HCT116 (cell line): ENCODE results near the gene TALDO1. TPM values are rescaled to one million over a fixed set of nuclear protein-coding genes. Genes with fewer than 3 reads are reported as not detected.

ENCODE experiments used
- ATAC-seq: fragments of 200-7000 bp; cut with Tn5 transposase; 2 replicates; pipeline ENCODE4 v1.9.1; 2020; ENCODE audit warnings: mild to moderate bottlenecking, moderate library complexity
- Bru-seq: library from RNA; stranded (reverse); fragments of 400-500 nt; gene quantifications from one replicate; lab custom pipeline; 2021; lab: Mats Ljungman, UMichigan
- BruChase-seq, 2 experiments: library from RNA; stranded (reverse); fragments of 400-500 nt; gene quantifications; one replicate each; lab custom pipeline; 2021; lab: Mats Ljungman, UMichigan
- BruUV-seq: library from RNA; stranded (reverse); fragments of 400-500 nt; replicated peaks from 2 replicates; lab custom pipeline; 2021; lab: Mats Ljungman, UMichigan
- CTCF ChIA-PET: fragments of 300-600 bp; sonication (Branson Sonifier 250); formaldehyde crosslinking; loops from one replicate; lab custom pipeline; 2021; ENCODE audit warnings: antibody characterized with exemption; lab: Charles Lee
- POLR2A ChIA-PET: fragments of 300-600, 350-600 bp; sonication (Branson Sonifier 250); formaldehyde crosslinking; loops from one replicate; lab custom pipeline; 2021; ENCODE audit warnings: antibody characterized with exemption; lab: Charles Lee
- RAD21 ChIA-PET, 2 experiments: fragments of 300-600 bp; sonication (Branson Sonifier 250); formaldehyde crosslinking; loops; one replicate each; lab custom pipeline; 2023; ENCODE audit warnings: low total read pairs in 2 of 2; ENCODE audit not compliant: uncharacterized antibody in 2 of 2, unreplicated experiment in 2 of 2, low non-redundant PET in 1 of 2; lab: Charles Lee
- DNase-seq: peaks from one replicate; pipeline ENCODE4 v3.0.0-alpha.2; 2010; ENCODE audit warnings: low read depth, low spot score
- H2AFZ ChIP-seq: fragments of 200-600 bp; shearing (Covaris generic), sonication (generic); 2 replicates; pipeline ENCODE4 v1.6.1; 2017; ENCODE audit warnings: low read depth, mixed run types, mixed read lengths, antibody characterized with exemption, low read length; ENCODE audit not compliant: poor library complexity, severe bottlenecking
- H3K27ac ChIP-seq: 2 replicates; pipeline ENCODE4 v1.5.1; 2012; ENCODE audit warnings: low read depth, low read length
- H3K27me3 ChIP-seq: fragments of 200-600 bp; sonication (generic); 2 replicates; pipeline ENCODE4 v1.6.1; 2016; ENCODE audit warnings: mixed run types, low read length, mixed read lengths; ENCODE audit not compliant: insufficient read depth
- H3K36me3 ChIP-seq, 2 experiments: fragments of 200-500 bp in 1 of 2; fragments of 200-600 bp in 1 of 2; sonication (Bioruptor generic) in 1 of 2; sonication (generic) in 1 of 2; 2 replicates each; pipeline versions ENCODE4 v1.5.1 to v1.6.1; 2014 to 2016; ENCODE audit warnings: low read length in 2 of 2, inconsistent platforms in 1 of 2, mixed read lengths in 1 of 2, mixed run types in 1 of 2; ENCODE audit not compliant: insufficient read depth in 2 of 2, control insufficient read depth in 1 of 2
- H3K4me1 ChIP-seq, 2 experiments: fragments of 200-600 bp in 1 of 2; sonication (generic) in 1 of 2; 2 replicates each; pipeline versions ENCODE4 v1.5.1 to v1.6.1; 2012 to 2017; ENCODE audit warnings: low read length in 2 of 2, inconsistent platforms in 1 of 2, mild to moderate bottlenecking in 1 of 2, mixed read lengths in 1 of 2, mixed run types in 1 of 2, moderate library complexity in 1 of 2; ENCODE audit not compliant: insufficient read depth in 2 of 2, control insufficient read depth in 1 of 2
- H3K4me2 ChIP-seq: fragments of 200-600 bp; sonication (generic); 2 replicates; pipeline ENCODE4 v1.6.1; 2017; ENCODE audit warnings: mixed run types, low read length, mixed read lengths
- H3K4me3 ChIP-seq, 2 experiments: fragments of 200-600 bp in 1 of 2; sonication (generic) in 1 of 2; replicated peaks in 1 of 2; 2 replicates each; pipeline ENCODE4 v1.5.1; 2011 to 2016; ENCODE audit warnings: low read length in 2 of 2, control low read depth in 1 of 2, low read depth in 1 of 2, mild to moderate bottlenecking in 1 of 2, mixed read lengths in 1 of 2, mixed run types in 1 of 2
- H3K79me2 ChIP-seq: fragments of 200-600 bp; sonication (generic); 2 replicates; pipeline ENCODE4 v1.6.1; 2017; ENCODE audit warnings: mild to moderate bottlenecking, mixed run types, low read length, moderate library complexity, mixed read lengths; ENCODE audit not compliant: insufficient read depth
- H3K9ac ChIP-seq: fragments of 200-600 bp; sonication (generic); 2 replicates; pipeline ENCODE4 v1.6.1; 2016; ENCODE audit warnings: low read length, mixed read lengths
- H3K9me2 ChIP-seq: fragments of 200-600 bp; sonication (generic), shearing (Covaris generic); 2 replicates; pipeline ENCODE4 v1.6.1; 2017; ENCODE audit warnings: mixed run types, mild to moderate bottlenecking, moderate library complexity; ENCODE audit not compliant: insufficient read depth
- H3K9me3 ChIP-seq, 2 experiments: fragments of 200-500 bp in 1 of 2; fragments of 200-600 bp in 1 of 2; sonication (Bioruptor generic) in 1 of 2; sonication (generic) in 1 of 2; 2 replicates each; pipeline ENCODE4 v1.6.1; 2014 to 2017; ENCODE audit warnings: low read length in 2 of 2, mixed read lengths in 2 of 2, inconsistent platforms in 1 of 2, low read depth in 1 of 2, mild to moderate bottlenecking in 1 of 2, mixed run types in 1 of 2, moderate library complexity in 1 of 2; ENCODE audit not compliant: control insufficient read depth in 1 of 2, insufficient read depth in 1 of 2
- H4K20me1 ChIP-seq: fragments of 200-600 bp; sonication (generic), shearing (Covaris generic); 2 replicates; pipeline ENCODE4 v1.6.1; 2017; ENCODE audit warnings: mixed run types, mild to moderate bottlenecking, moderate library complexity; ENCODE audit not compliant: insufficient read depth
- CBX3 ChIP-seq: IDR thresholded peaks from 2 replicates; pipeline ENCODE4 v1.6.1; 2012; ENCODE audit warnings: low read depth
- CEBPB ChIP-seq: IDR thresholded peaks from 2 replicates; pipeline ENCODE4 v1.6.1; 2012; ENCODE audit warnings: low read depth
- EGR1 ChIP-seq: IDR thresholded peaks from 2 replicates; pipeline ENCODE4 v1.6.1; 2012; ENCODE audit warnings: low read depth
- ELF1 ChIP-seq: IDR thresholded peaks from 2 replicates; pipeline ENCODE4 v1.6.1; 2012; ENCODE audit warnings: low read depth, borderline replicate concordance
- EZH2 ChIP-seq: fragments of 200-600 bp; sonication (generic); IDR thresholded peaks from 2 replicates; pipeline ENCODE4 v1.6.1; 2017; ENCODE audit warnings: antibody characterized with exemption, mixed run types
- EZH2phosphoT487 ChIP-seq: fragments of 200-600 bp; IDR thresholded peaks from 2 replicates; pipeline ENCODE4 v1.6.1; 2018; ENCODE audit warnings: antibody characterized with exemption, borderline replicate concordance
- FOSL1 ChIP-seq: IDR thresholded peaks from 2 replicates; pipeline ENCODE4 v1.6.1; 2012; ENCODE audit warnings: low read depth
- JUND ChIP-seq: IDR thresholded peaks from 2 replicates; pipeline ENCODE4 v1.6.1; 2012
- POLR2AphosphoS5 ChIP-seq: IDR thresholded peaks from 2 replicates; pipeline ENCODE4 v1.6.1; 2011; ENCODE audit warnings: mild to moderate bottlenecking, low read depth, low read length, moderate library complexity
- RAD21 ChIP-seq: IDR thresholded peaks from 2 replicates; pipeline ENCODE4 v1.6.1; 2012; ENCODE audit warnings: low read depth, mild to moderate bottlenecking
- SIN3A ChIP-seq: IDR thresholded peaks from 2 replicates; pipeline ENCODE4 v1.6.1; 2012; ENCODE audit warnings: low read depth
- SP1 ChIP-seq: IDR thresholded peaks from 2 replicates; pipeline ENCODE4 v1.6.1; 2012; ENCODE audit warnings: low read depth
- SRF ChIP-seq: IDR thresholded peaks from 2 replicates; pipeline ENCODE4 v1.6.1; 2012; ENCODE audit warnings: low read depth
- TCF7L2 ChIP-seq: IDR thresholded peaks from 2 replicates; pipeline ENCODE4 v1.7.0; 2011; ENCODE audit warnings: borderline replicate concordance, inconsistent platforms; ENCODE audit not compliant: insufficient read depth, insufficient read length; ENCODE audit errors: extremely low read depth
- ZFX ChIP-seq: fragments of 450-650 bp; IDR thresholded peaks from 2 replicates; pipeline ENCODE4 v1.6.1; 2017
- ZNF274 ChIP-seq: fragments of 200-500 bp; sonication (Bioruptor generic); IDR thresholded peaks from 2 replicates; pipeline ENCODE4 v1.6.1; 2014; ENCODE audit warnings: mild to moderate bottlenecking, low read depth, low read length, inconsistent platforms
- intact Hi-C: fragments of 100-400 bp; cut with micrococcal nuclease; formaldehyde crosslinking; loops from 2 replicates; pipeline ENCODE4 v1.10.0; 2022
- long read RNA-seq: library from polyadenylated mRNA; unstranded; transcript quantifications from one replicate; pipeline ENCODE4 v2.0.0, GENCODE V29; 2021; ENCODE audit not compliant: unreplicated experiment
- polyA plus RNA-seq: library from polyadenylated mRNA; unstranded; fragments of >200 nt; gene quantifications from 2 replicates; pipeline ENCODE4 v1.2.1, GENCODE V29; 2012; ENCODE audit warnings: missing spikeins
- total RNA-seq: library from RNA; stranded (reverse); gene quantifications from one replicate; pipeline ENCODE4 v1.2.1, GENCODE V29; 2021; ENCODE audit not compliant: unreplicated experiment
- TF ChIP-seq, protein P1 (sequence below), 3 experiments: fragments of 200-600 bp in 1 of 3; sonication (generic) in 1 of 3; IDR thresholded peaks in 2 of 3; conservative IDR thresholded peaks in 1 of 3; 2 replicates each; pipeline ENCODE4 v1.5.1; 2012 to 2017; ENCODE audit warnings: low read depth in 2 of 3, low read length in 2 of 3, antibody characterized with exemption in 1 of 3, borderline replicate concordance in 1 of 3, control low read depth in 1 of 3, mild to moderate bottlenecking in 1 of 3, mixed read lengths in 1 of 3, mixed run types in 1 of 3, moderate library complexity in 1 of 3; ENCODE audit not compliant: insufficient read depth in 1 of 3
- TF ChIP-seq, protein P2 (sequence below): IDR thresholded peaks from 2 replicates; pipeline ENCODE4 v1.6.1; 2012
- TF ChIP-seq, protein P3 (sequence below): IDR thresholded peaks from 2 replicates; pipeline ENCODE4 v1.6.1; 2011; ENCODE audit warnings: mild to moderate bottlenecking, low read length, moderate library complexity; ENCODE audit not compliant: insufficient replicate concordance; ENCODE audit errors: extremely low read depth
- TF ChIP-seq, protein P4 (sequence below): IDR thresholded peaks from 2 replicates; pipeline ENCODE4 v1.6.1; 2012

Gene TALDO1
- 242 TPM for total RNA-seq
- 186 and 202 TPM in 2 replicates for polyA plus RNA-seq
- Bru-seq, nascent RNA: percentile 64 among the genes with signal in this experiment
- percentile 73 among the genes with signal in this experiment for BruChase-seq, experiment 1, labeled RNA remaining after a 6-hour chase
- BruChase-seq, experiment 2, labeled RNA remaining after a 2-hour chase: percentile 66 among the genes with signal in this experiment
- long read RNA-seq, transcript TALDO1-201 (8 exons, 1,346 nt): major isoform, 272 of 328 reads
- long read RNA-seq, partial matches to known transcripts: 35 of 328 reads
- long read RNA-seq, other reads (novel, unspliced or antisense): 14 of 328 reads

DNA sequence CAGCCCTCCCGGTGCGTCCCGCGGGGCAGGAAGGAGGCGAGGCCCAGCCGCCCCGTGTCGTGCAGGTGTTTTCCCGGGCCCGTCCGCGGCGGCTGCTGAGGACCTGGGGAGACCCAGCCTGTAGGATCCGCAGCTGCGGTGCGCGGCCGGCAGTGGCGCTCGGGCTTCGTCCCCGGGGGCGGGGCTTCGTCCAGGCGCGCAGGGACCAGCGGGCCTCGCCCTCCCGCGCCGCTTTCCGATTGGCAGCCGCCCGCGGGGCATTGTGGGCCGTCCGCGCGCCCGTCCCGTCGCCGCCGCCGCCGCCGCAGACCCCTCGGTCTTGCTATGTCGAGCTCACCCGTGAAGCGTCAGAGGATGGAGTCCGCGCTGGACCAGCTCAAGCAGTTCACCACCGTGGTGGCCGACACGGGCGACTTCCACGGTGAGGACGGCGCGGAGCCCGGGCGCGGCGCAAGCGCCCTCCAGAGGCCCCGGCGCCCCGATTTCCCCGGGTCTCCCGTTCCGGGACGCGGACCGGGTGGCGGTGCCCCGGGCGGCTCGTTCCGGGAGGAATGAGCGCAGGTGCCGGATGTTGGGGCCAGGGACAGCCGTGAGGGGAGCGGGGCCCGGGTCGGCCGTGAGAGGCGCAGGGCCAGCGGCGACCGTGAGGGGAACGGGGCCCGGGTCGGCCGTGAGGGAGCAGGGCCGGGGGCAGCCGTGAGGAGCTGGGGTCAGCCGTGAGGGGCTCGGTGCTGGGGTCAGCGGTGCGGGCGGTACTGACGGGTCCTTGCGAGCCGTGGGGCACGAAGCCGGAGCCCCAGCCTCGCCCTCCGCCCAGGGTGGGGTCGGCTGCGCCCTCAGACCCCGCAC, at the start of gene TALDO1:
TSS of gene TALDO1 (plus strand) at position 307 of the 849 bp plus-strand sequence. CDS start at position 325, 18 bp downstream.
- ChIA-PET RAD21 (no interaction called here), CTCF (interaction anchor here (1.0 to 2.7 kb wide), 3 partner anchors 15 to 43 kb away, joined by 3 to 10 read pairs (median 6); no protein-coding TSS in a partner anchor), POLR2A (interaction anchor here (0.5 to 0.6 kb wide), 2 partner anchors 8 to 392 kb away, joined by 3 to 8 read pairs; no protein-coding TSS in a partner anchor)
- Histone ChIP-seq H4K20me1 (no peaks in the 10 kb centered on the region), H3K79me2 (peaks cover 50% of the 10 kb centered on the region), H3K27me3 (no peaks in the 10 kb centered on the region), H3K9me3 (no peaks in the 10 kb centered on the region), H3K9ac (peak within 1 kb of the TSS; percentile 94), H3K4me1 (peaks cover 24 to 57% of the 10 kb centered on the region in 2 experiments; a peak in 3 of 4 replicates), H3K4me2 (peak within 1 kb of the TSS; percentile 90), H2AFZ (no peak within 1 kb of the TSS), H3K36me3 (no peaks in the 10 kb centered on the region; a peak in 2 of 4 replicates), H3K27ac (peak within 1 kb of the TSS; percentile 91), H3K4me3 (peak within 1 kb of the TSS; percentile 79 to 91), H3K9me2 (no peaks in the 10 kb centered on the region)
- ATAC-seq (peak; percentile 95), DNase-seq (peak; percentile 57)
- intact Hi-C loops: no loop called here
- BruUV-seq: no TSS peak
- TF ChIP-seq TCF7L2: no peak
- TF ChIP-seq SP1: no peak; the same call in 1 of the 2 replicates
- TF ChIP-seq ELF1: no peak
- no peak for TF ChIP-seq FOSL1
- TF ChIP-seq ZNF274: no peak
- peak; percentile 75 for TF ChIP-seq POLR2AphosphoS5
- no peak for TF ChIP-seq JUND
- no peak for TF ChIP-seq CBX3
- peak; percentile 59; the same call in 1 of the 2 replicates for TF ChIP-seq SIN3A
- TF ChIP-seq, protein P1, sequence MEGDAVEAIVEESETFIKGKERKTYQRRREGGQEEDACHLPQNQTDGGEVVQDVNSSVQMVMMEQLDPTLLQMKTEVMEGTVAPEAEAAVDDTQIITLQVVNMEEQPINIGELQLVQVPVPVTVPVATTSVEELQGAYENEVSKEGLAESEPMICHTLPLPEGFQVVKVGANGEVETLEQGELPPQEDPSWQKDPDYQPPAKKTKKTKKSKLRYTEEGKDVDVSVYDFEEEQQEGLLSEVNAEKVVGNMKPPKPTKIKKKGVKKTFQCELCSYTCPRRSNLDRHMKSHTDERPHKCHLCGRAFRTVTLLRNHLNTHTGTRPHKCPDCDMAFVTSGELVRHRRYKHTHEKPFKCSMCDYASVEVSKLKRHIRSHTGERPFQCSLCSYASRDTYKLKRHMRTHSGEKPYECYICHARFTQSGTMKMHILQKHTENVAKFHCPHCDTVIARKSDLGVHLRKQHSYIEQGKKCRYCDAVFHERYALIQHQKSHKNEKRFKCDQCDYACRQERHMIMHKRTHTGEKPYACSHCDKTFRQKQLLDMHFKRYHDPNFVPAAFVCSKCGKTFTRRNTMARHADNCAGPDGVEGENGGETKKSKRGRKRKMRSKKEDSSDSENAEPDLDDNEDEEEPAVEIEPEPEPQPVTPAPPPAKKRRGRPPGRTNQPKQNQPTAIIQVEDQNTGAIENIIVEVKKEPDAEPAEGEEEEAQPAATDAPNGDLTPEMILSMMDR (IDR thresholded peaks at IDR 0.05 in 2 of 3, conservative IDR thresholded peaks at IDR 0.05 in 1 of 3; ENCODE audit: borderline replicate concordance in 1 of 3, insufficient read depth in 1 of 3, low read depth in 2 of 3, low read length in 2 of 3): 0 out of 6 replicates have a peak, but pooled peaks of 1 of the 3 experiments have one; percentile 1
- TF ChIP-seq RAD21: no peak
- TF ChIP-seq EZH2: no peak
- TF ChIP-seq, protein P2, sequence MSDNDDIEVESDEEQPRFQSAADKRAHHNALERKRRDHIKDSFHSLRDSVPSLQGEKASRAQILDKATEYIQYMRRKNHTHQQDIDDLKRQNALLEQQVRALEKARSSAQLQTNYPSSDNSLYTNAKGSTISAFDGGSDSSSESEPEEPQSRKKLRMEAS: peak; percentile 72
- peak; percentile 79; the same call in 1 of the 2 replicates for TF ChIP-seq ZFX
- TF ChIP-seq CEBPB: no peak
- TF ChIP-seq, protein P3, sequence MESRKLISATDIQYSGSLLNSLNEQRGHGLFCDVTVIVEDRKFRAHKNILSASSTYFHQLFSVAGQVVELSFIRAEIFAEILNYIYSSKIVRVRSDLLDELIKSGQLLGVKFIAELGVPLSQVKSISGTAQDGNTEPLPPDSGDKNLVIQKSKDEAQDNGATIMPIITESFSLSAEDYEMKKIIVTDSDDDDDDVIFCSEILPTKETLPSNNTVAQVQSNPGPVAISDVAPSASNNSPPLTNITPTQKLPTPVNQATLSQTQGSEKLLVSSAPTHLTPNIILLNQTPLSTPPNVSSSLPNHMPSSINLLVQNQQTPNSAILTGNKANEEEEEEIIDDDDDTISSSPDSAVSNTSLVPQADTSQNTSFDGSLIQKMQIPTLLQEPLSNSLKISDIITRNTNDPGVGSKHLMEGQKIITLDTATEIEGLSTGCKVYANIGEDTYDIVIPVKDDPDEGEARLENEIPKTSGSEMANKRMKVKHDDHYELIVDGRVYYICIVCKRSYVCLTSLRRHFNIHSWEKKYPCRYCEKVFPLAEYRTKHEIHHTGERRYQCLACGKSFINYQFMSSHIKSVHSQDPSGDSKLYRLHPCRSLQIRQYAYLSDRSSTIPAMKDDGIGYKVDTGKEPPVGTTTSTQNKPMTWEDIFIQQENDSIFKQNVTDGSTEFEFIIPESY: no peak
- no peak for TF ChIP-seq EGR1
- TF ChIP-seq EZH2phosphoT487: no peak
- TF ChIP-seq, protein P4, sequence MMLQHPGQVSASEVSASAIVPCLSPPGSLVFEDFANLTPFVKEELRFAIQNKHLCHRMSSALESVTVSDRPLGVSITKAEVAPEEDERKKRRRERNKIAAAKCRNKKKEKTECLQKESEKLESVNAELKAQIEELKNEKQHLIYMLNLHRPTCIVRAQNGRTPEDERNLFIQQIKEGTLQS: no peak
- no peak for TF ChIP-seq SRF
